Stimulated activated CD4-positive, alpha-beta T cell treated with anti-CD3 and anti-CD28 coated beads, Interleukin-4, amount 100 ng/mL, for 4 hours (primary cell): ENCODE results near the gene ANKRD13A.
"Not testable (repeated sequence)": the region's sequence is repeated elsewhere in the genome, so short reads cannot be mapped to it uniquely, and the experiment has no call there.

Experiments
- DNase-seq, 2 experiments: peaks; one replicate each; pipeline ENCODE4 v3.0.0-alpha.2; 2020

The ANKRD13A gene

DNA sequence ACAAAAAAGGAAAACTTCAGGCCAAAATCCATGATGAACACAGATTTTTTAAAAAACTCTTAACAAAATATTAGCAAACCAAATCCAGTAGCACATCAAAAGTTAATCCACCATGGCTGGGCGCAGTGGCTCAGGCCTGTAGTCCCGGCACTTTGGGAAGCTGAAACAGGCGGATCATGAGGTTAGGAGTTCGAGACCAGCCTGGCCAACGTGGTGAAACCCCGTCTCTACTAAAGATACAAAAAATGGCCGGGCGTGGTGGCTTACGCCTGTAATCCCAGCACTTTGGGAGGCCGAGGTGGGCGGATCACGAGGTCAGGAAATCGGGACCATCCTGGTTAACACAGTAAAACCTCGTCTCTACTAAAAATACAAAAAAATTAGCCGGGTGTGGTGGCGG lies 13.0 kb upstream of the ANKRD13A start:
- not testable (repeated sequence) for DNase-seq

DNA sequence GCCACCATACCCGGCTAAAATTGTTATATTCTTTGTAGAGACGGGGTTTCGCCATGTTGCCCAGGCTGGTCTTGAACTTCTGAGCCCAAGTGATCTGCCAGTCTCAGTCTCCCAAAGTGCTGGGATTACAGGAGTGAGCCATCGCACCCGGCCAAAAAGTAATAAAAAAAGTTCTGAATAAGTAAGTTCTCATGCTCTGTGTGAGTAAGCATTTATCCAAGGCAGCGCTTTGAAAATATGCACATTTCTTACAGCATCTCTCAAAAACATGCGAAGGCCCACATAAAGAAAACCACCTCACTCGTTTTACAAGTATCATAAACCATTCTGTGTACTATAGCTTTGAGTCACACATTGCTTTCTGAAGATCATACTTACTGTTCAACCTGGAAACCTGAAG lies 11.6 kb upstream of the ANKRD13A start:
- DNase-seq, result no peak

DNA sequence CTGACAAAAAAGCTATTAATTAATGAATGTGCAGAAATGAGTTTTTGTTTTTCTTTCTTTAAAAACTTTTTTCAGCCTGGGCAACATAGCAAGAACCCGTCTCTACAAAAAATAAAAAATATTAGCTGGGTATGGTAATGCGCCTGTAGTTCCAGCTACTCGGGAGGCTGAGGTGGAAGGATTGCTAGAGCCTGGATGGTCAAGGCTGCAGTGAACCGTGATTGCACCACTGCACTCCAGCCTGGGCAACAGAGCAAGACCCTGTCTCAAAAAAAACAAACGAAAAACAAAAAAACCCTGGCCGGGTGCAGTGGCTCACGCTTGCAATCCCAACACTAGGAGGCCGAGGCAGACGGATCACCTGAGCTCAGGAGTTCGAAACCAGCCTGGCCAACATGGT lies 11.0 kb upstream of the ANKRD13A start:
- DNase-seq, result no peak

DNA sequence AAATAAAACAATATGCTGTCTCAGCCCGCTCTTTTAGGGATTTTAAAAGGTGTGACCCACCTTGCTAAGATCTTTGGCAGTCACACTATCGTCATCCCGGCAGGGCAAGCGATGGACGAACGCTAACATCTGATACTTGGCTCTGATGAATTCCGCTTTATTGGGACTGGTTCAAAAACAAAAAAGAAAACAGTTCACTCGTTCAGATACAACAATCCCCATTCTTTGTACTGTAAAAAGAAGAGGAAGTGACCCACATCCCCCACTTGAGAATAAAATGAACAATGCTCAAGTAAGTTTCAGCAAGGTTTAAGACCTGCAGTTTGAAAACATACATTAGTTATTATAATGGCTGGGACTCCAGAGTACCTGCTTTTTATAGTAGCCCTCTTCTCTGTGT lies 10.3 kb upstream of the ANKRD13A start:
- no peak for DNase-seq

DNA sequence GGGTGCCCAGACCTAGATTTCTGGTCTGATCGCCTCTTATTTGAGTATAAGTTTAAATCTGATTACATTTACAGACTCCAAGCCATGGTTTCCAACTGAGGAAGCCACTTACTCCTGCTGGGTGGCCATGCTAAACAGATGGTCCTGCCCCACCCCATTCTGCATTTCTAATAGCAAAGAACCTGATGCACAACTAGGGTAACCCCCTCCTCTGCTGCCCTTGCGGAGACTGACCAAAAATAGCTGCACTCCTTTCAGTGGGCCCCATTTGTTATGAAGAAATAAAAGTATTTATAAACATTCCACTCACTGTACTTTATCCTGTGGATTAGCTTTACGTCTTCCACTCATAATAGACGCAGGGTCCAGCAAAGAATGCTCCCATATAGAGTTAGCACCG lies 9.8 kb upstream of the ANKRD13A start:
- no peak for DNase-seq

DNA sequence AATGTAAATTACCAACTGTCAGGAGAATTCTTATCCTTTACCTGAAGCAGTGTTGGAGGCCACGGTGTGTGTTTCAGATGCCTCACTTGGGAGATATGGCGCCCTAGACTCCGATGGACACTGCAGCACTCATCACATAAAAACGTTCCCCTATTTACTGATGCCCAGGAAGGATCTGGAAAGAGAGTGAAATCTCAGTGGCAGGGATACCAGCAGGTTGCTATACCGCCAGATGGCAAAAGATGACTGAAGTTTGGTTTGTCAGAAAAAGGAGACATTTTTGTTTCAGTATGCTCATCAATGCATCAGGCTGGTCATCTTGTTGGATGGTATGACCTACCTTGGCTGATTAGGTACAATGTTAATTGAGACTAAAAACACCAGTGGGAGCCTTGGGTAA lies 7.6 kb upstream of the ANKRD13A start:
- no peak for DNase-seq

DNA sequence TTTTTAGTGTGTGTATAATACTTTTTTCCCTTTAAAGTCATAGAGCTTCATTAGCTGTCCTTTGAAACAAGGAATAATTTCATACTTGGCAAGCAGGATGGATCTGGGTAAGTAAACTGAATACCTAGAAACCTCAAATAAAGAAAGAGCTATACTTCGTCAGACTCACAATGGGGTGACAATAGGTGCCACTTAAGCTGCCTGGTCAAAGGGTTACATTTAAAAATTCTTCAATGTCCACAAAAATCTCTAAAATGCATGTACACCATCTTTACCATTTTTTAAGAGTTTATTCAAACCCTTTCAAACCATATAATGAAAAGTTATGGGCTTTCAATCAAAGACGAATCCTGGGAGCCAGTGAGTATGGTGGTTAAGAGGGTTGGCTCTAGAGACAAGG lies 6.1 kb upstream of the ANKRD13A start:
- DNase-seq, result no peak

DNA sequence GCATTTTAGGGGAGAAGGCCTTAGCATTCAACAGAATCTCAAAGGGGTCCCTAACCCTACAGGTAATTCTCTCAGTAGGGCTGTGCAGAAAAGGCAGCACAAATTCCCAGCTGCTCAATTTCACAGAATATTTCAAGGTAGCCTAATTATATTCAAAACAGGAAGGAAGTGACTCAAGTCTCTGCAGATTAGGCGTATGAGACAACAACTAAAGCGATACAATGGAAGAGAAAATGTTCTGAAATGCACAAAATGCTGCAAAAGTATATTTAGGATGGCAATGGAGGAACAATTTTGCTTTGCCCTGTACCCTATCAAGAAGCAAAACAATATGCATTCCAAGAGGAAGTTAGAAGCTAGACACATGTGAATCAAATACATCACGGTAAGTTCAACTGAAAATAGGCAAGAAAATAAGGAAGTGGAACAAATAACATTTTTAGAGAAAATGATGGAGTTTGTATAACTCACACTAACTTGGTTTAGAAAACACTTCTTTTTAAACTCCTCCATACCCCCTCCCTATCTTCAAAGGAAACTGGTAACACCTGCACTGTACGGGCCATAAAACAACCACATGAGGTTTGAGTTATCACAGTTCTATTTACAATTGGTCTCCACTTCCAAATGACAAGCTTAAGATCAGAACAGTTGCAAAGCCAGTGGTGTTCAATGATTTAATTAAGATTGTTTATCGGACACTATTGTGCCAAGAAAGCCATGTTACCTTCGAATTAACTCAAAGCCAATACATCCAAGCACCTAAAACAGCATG lies 4.6 kb upstream of the ANKRD13A start:
- DNase-seq, result no peak

DNA sequence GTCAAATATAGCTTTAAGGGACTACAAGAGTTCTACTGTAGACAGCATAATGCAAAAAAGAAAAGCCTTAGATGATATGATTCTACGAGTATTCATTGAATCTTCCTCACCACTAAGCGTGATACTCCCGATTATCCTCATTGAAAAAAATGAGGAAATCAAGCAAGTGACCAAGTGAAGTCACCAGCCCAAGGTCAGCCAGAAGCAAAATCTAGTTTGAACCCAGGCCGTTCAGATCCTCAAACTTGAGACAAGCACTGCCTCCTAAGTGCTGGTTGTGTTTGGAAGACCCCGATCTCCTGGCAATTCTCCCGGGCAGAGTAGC lies 3.9 kb upstream of the ANKRD13A start:
- DNase-seq, result no peak

DNA sequence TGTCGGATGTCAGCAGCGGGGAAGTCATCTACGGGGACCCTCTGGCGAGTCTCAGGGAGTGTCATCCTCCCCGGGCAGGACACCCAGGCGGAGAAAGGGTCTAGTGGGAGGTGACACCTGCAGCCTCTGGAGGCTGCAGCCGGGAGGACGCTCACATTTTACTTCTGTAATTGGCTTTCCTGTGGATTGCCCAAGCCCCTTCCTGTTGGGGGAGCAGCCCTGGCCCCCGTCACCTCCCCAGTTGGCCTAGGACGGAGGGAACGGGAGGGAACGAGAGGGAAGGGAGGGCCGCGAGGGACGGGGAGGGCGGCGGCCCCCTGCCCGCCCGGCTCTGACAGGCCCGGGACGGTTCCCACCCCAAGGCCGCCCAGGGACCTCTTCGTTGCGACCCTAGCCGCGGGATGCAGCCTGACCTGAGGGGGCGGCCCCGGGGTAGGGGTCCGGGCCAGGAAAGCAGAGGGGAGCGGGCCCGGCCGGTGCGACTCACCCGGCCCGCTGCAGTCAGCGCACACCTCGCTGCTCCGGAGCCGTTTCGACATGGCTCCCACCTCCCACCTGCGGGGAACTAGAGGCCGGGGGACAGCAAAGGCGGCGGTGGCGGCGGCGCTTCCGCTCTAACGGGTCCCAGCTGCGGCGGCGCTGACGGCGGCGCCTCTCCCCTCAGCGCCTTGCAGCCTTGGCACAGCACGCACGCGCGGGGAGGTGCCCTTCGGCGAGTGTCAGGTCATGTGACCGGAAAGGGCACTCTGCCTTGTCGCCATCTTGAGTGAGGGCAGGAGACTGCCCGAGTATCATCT lies 3.3 kb upstream of the ANKRD13A start, which contains the start of gene GIT2:
Gene GIT2 (minus strand): TSS at position 683 of the 797 bp plus-strand sequence. CDS start 144 bp downstream, at position 539.
- peak; percentile 91 to 93 for DNase-seq

DNA sequence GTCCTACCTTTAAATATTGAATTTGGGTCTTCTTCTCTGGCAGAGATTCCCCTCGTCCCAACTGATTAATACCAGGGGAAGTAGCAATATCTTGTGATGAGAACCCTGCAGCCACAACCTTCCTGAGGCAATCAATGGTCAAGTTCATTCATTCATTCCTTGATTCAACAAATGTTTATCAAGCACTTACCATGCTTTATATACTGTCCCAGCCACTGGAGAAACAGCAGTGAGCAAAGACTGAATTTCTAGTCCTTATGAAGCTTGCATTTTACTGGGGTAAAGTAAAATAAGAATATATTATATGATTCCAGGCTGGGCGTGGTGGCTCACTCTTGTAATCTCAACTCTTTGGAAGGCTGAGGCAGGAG lies 2.8 kb upstream of the ANKRD13A start:
- DNase-seq, result no peak

DNA sequence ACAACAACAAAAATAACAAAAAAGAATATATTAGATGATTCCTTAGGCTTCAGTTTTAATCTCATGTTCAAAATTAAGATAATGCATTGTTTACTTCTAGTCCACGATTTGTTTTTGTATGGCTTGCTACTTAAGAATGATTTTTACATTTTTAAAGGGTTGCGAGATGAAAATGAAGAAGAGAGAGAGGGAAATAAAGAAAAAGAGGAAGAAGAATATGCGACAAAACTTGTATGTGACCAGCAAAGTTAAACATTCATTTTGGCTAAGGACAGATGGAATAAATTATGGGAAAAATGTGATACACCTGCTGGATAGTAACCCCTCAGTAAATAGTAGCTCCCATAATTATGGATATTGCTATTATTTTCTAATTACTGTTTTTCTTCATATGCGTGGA lies 1.8 kb upstream of the ANKRD13A start:
- no peak for DNase-seq

DNA sequence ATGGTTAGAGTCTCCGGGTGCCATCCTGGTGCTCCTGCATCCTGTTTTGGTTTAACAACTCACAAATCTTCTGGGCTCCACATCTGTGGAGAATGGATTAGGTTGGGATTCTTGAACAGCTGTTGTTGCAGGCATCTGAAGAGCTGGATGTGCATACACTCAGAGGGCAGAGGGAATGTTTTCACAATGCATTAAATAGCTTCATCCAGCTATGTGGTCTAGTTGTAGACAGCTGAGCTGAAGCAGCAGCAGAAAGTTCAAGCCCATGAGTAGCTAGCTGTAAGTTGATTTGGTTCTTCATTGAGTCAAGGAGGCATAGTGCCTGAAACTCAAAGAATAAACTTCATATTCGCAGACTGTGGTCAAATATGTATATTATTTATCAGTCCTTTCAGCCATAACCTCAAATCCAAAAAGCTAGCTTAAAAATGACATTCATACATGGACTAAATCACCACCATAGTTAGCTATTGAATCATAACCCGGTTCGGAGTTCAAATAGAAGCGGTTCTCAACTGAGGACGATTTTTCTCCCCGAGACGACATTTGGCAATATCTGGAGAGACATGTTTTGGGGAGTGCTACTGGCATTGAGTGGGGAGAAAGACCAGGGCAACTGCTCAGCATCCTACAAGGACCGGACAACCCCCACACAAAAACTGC lies 858 bp upstream of the ANKRD13A start:
- DNase-seq, result no peak

DNA sequence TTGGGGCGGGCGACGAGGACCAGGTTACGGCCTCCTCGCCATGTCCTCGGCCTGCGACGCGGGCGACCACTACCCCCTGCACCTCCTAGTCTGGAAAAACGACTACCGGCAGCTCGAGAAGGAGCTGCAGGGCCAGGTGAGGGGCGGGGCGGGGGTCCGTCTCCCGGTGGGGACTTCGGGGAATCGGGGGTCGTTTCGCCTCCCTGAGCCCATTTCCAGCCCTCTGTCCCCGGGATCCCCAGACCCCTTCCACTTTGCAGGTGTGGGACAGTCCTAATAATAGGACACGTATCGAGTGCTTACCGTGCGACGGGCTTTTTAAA lies 380 bp downstream of the ANKRD13A start:
- DNase-seq, result no peak

DNA sequence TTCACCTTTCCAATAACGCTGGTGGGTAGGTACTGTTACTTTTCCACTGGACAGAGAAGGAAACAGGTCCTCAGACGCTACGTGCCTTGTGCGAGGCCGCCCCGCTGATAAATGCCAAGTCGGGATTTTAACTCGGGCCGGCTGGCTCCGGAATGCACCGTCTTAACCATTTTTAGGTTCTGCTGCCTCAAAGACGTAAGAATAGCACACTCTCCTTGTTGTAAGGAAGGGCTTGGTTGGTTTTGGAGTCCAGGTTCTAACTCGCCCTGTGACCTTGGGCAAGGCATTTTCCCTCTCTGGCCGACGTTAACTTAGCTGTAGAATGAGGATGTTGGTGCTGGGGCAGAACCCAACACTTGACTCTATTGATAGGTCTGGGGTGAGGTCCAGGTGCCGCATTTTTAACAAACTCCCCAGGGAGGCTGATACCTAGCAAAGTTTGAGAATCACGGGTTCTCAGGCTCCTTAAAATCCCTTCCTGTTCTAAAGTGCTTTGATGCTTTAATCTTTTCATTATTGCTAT lies 814 bp downstream of the ANKRD13A start:
- DNase-seq, result no peak

DNA sequence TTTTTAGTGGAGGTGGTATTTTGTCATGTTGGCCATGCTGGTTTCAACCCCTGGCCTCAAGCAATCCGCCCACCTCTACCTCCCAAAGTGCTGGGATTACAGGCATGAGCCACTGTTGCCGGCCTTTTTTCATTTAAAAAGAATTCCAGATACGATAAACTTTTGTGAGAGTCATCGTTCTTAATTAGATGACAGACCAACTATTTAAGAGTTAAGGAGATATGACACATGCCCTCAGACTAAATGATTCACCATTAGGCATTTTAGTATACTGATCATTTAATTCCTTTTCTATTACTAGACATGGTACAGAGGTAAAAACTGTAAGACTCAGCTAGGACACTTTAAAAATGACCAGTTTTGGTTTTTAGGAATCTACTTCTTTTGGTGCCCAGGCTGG lies 2.4 kb downstream of the ANKRD13A start:
- DNase-seq, result no peak

DNA sequence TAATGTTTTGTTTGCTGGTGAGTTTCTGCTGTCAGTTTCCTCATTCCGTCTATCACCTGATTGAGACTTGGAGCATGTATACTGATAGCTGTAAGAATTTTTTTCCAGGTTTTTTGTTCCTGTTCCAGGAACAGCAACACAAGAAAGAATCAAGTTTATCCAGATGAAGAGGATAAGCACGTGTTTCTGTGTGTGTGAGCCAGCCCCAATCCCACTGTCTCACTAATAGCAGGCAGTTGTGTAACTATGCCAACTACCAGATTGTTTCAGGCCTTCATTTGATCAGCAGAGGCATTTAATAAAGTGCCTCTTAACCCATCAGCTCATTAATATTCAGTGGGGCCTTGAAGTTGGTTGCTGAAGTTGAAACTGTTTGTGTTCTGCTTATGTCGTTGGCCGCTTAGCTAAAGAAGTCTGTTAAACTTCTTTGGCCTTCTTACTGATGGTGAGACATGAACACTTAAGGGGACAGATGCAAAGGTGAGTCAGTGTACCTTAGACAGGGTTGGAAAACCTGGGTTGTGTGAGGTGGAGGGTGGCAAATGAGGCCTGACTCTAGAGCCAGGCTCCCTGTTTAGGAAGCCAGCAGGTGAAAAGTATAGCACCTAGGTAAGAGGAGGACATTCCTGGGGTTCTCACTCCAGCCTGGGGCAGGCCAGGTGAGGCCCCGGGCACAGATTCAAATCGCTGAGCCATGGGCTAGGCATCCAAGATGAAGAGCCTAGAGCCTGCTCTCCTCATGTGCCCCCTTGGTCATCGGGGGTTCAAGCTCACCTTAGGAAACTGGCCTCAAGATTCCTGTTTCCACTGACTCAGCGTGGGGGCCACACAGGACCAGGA lies 3.7 kb downstream of the ANKRD13A start:
- DNase-seq, result no peak

DNA sequence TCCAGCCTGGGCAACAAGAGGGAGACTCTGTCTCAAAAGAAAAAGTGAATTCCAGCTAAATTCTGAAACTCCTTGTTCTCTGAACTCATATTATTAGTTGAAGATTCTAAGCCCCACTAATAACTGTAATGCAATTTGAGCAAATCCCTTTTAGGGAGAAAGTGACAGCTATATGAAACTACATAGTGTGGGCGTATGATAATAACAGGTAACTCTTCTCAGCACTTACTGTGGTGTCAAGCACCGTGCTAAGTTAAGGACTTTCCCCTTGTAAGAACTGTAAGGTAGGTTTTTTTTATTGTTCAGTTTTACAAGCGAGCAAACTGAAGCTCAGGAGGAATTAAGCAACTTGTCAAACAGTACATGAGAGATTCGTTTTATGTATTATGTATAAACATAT lies 5.4 kb downstream of the ANKRD13A start:
- no peak for DNase-seq

DNA sequence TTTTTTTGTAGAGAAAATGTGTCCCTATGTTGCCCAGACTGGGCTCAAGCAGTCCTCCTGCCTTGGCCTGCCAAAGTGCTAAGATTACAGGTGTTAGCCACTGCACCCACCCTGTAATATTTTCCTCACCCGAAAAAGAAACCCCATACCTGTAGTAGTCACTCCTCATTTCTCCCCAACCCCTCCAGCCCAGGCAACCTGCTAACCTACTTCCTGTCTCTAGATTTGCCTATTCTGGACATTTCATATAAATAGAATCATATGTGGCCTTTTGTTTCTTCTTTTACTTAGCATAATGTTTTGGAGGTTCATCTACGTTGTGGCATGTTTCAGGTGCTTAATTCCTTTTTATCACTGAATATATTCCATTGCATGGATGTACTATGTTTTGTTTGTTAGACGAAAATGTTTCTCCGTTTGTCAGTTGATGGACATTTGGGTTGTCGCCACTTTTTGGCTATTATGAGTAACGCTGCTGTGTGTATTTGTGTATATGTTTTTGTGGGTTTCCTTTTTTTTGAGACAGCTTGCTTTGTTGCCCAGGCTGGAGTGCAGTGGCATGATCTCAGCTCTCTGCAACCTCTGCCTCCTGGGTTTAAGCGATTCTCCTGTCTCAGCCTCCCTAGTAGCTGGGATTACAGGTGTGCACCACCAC lies 6.2 kb downstream of the ANKRD13A start:
- no peak for DNase-seq

DNA sequence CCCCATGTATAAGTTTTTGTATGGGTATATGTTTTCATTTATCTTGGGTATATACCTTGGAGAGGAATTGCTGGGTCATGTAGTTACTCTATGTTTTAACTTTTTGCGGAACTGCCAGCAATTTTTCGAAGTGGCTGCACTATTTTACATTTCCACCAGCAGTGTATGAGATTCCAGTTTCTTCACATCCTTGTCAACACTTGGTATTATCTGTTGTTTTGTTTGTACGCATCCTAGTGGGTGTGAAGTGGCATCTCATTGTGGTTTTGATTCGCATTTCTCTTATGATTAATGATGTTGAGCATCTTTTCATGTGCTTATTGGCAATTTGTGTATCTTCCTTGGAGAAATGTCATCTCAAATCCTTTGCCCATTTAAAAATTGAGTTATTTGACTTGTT lies 6.9 kb downstream of the ANKRD13A start:
- no peak for DNase-seq

DNA sequence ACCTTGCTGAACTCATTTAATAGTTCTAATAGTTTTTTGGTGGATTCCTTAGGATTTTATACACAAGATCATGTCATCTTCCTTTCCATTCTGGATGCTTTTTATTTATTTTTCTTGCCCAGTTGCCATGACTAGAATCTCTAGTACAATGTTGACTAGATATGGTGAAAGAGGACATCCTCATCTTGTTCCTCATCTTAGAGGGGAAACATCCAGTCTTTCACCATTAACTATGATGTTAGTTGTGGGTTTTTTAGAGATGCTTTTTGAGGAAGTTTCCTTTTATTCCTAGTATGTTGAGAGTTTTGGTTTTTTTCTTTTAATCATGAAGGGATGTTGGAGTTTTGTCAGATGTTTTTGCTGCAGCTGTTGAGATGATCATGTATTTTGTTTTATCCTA lies 8.7 kb downstream of the ANKRD13A start:
- no peak for DNase-seq

DNA sequence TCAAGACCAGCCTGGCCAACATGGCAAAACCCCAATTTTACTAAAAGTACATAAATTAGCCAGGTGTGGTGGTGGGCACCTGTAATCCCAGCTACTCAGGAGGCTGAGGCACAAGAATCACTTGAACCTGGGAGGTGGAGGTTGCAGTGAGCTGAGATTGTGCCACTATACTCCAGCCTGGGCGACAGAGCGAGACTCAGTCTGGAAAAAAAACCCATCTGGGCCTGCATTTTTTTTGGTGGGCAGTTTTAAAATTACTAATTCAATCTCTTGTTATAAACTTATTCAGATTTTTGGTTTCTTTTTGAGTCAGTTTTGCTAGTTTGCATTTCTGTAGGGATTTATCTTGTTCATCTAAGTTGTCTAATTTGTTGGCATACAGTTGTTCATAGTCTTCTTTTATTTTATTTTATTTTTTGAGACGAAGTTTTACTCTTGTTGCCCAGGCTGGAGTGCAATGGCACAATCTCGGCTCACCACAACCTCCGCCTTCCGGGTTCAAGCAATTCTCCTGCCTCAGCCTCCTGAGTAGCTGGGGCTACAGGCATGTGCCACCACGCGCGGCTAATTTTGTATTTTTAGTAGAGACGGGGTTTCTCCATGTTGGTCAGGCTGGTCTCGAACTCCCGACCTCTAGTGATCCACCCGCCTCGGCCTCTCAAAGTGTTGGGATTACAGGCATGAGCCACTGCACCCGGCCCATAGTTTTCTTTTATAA lies 9.6 kb downstream of the ANKRD13A start:
- DNase-seq, result not testable (repeated sequence)
